Measurements from ENCODE around the gene KNOP1. TPM values are rescaled to one million over a fixed set of nuclear protein-coding genes. Genes with fewer than 3 reads are reported as not detected.

KNOP1 gene
- total RNA-seq, 1 experiment from 2014 or later: 65.0 TPM

GRCh38 chr16:19741354-19741753 lies 23.3 kb upstream of the KNOP1 start:
- no peaks in the 10 kb centered on the region for H3K9me3 ChIP-seq (ENCODE audit: low read depth, low read length, poor library complexity, severe bottlenecking)
- ChIA-PET POLR2A (ENCODE audit: low non-redundant PET) (no interaction called here), CTCF (no interaction called here)
- H3K27ac ChIP-seq (ENCODE audit: low read depth, low read length, poor library complexity, severe bottlenecking): no peak overlapping the region
- H3K27me3 ChIP-seq (replicated peaks; ENCODE audit: insufficient read depth, low read depth, low read length, poor library complexity): no peaks in the 10 kb centered on the region
- BruUV-seq (replicated peaks): no TSS peak
- H3K4me1 ChIP-seq (ENCODE audit: insufficient read depth, low read length, poor library complexity, severe bottlenecking): no peaks in the 10 kb centered on the region
- intact Hi-C loops (cut with micrococcal nuclease; ENCODE audit: unreplicated experiment): no loop called here
- no peak for DNase-seq (ENCODE audit: low spot score)
- no peaks in the 10 kb centered on the region for H3K36me3 ChIP-seq (ENCODE audit: insufficient read depth, low read length, poor library complexity, severe bottlenecking)
- no peak overlapping the region for H3K4me3 ChIP-seq (ENCODE audit: low read depth, low read length, poor library complexity, severe bottlenecking)
- TF ChIP-seq EZH2 (IDR thresholded peaks at IDR 0.05; ENCODE audit: borderline replicate concordance, low read depth, low read length, poor library complexity, severe bottlenecking) (no peak), CTCF (conservative IDR thresholded peaks at IDR 0.05; ENCODE audit: low read depth, low read length) (no peak)

- H3K9me3 ChIP-seq (ENCODE audit: low read depth, low read length, poor library complexity, severe bottlenecking): no peaks in the 10 kb centered on the region
- no peak overlapping the region for H3K4me3 ChIP-seq (ENCODE audit: low read depth, low read length, poor library complexity, severe bottlenecking)
- H3K27me3 ChIP-seq (replicated peaks; ENCODE audit: insufficient read depth, low read depth, low read length, poor library complexity): no peaks in the 10 kb centered on the region
- H3K36me3 ChIP-seq (ENCODE audit: insufficient read depth, low read length, poor library complexity, severe bottlenecking): no peaks in the 10 kb centered on the region
- no peaks in the 10 kb centered on the region for H3K4me1 ChIP-seq (ENCODE audit: insufficient read depth, low read length, poor library complexity, severe bottlenecking)
- intact Hi-C loops (cut with micrococcal nuclease; ENCODE audit: unreplicated experiment): no loop called here
- TF ChIP-seq EZH2 (IDR thresholded peaks at IDR 0.05; ENCODE audit: borderline replicate concordance, low read depth, low read length, poor library complexity, severe bottlenecking) (no peak), CTCF (conservative IDR thresholded peaks at IDR 0.05; ENCODE audit: low read depth, low read length) (no peak)
- no peak overlapping the region for H3K27ac ChIP-seq (ENCODE audit: low read depth, low read length, poor library complexity, severe bottlenecking)
- no peak for DNase-seq (ENCODE audit: low spot score)
- ChIA-PET POLR2A (ENCODE audit: low non-redundant PET) (interaction anchor here (0.6 kb wide), 1 partner anchor 25 kb away, joined by 4 read pairs; no protein-coding TSS in a partner anchor), CTCF (no interaction called here)
- BruUV-seq (replicated peaks): no TSS peak
These were observed 19.4 kb upstream of the KNOP1 start for GRCh38 chr16:19737306-19738038.

- TF ChIP-seq CTCF (conservative IDR thresholded peaks at IDR 0.05; ENCODE audit: low read depth, low read length) (no peak), EZH2 (IDR thresholded peaks at IDR 0.05; ENCODE audit: borderline replicate concordance, low read depth, low read length, poor library complexity, severe bottlenecking) (no peak)
- intact Hi-C loops (cut with micrococcal nuclease; ENCODE audit: unreplicated experiment): no loop called here
- no peak overlapping the region for H3K27ac ChIP-seq (ENCODE audit: low read depth, low read length, poor library complexity, severe bottlenecking)
- no peak overlapping the region for H3K4me3 ChIP-seq (ENCODE audit: low read depth, low read length, poor library complexity, severe bottlenecking)
- no peaks in the 10 kb centered on the region for H3K36me3 ChIP-seq (ENCODE audit: insufficient read depth, low read length, poor library complexity, severe bottlenecking)
- POLR2A ChIA-PET (ENCODE audit: low non-redundant PET): no interaction called here
- H3K4me1 ChIP-seq (ENCODE audit: insufficient read depth, low read length, poor library complexity, severe bottlenecking): no peaks in the 10 kb centered on the region
- no peaks in the 10 kb centered on the region for H3K27me3 ChIP-seq (replicated peaks; ENCODE audit: insufficient read depth, low read depth, low read length, poor library complexity)
- CTCF ChIA-PET: no interaction called here
- no peak for DNase-seq (ENCODE audit: low spot score)
- BruUV-seq (replicated peaks): no TSS peak
- no peaks in the 10 kb centered on the region for H3K9me3 ChIP-seq (ENCODE audit: low read depth, low read length, poor library complexity, severe bottlenecking)
These were observed 17.2 kb upstream of the KNOP1 start for GRCh38 chr16:19735074-19735867.

All from A673 (cell line).